ENCODE results near the gene TCL1B. TPM values are rescaled to one million over a fixed set of nuclear protein-coding genes. Genes with fewer than 3 reads are reported as not detected.
A peak's percentile ranks its signal among the peaks of the same experiment; 100 is the strongest.

Gene TCL1B
- polyA plus RNA-seq, 3 donors, result not detected

DNA sequence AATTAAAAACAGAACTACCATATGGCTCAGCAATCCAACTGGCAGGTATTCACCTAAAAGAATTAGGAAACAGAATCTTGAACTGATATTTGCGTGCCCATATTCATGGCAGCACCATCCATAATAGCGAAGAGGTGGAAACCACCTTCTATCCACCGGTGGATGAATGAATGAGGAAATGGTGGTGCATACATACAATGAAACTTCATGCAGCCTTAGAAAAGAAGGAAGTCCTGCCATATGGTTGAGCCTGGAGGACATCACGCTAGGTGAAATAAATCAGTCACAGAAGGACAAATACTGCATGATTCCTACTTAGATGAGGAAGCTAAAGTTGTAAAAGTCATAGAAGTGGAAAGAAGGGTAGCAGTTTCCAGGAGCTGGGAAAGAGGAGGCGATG lies 21.1 kb downstream of the TCL1B start:
- H3K4me1 Mint-ChIP-seq, result no peaks in the 10 kb centered on the region
- peaks cover 0 to 2% of the 10 kb centered on the region in 2 donors for H3K27me3 ChIP-seq (ENCODE audit: control insufficient read depth in 2 of 2, insufficient read depth in 2 of 2, low read length in 2 of 2)

DNA sequence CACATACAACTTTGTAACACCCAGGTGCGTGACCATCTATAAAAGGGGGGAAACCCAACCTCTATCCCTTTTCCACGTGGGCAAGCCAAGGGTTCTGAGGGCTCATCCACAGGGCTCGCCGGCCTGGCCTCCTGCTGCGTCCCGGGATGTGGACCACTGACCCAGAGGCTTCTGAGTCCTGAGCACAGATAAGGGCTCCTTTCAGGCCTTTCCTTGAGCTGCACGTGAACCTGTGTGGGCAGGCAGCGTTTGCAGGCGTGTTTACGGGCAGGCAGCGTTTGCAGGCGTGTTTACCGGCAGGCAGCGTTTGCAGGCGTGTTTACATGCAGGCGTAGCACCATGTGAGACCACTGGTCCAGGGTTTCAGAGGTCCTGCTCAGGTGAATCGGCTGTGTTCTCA lies 23.9 kb downstream of the TCL1B start:
- no peak overlapping the region for H3K4me2 ChIP-seq (replicated peaks; ENCODE audit: extremely low read depth, low read length, poor library complexity, severe bottlenecking)
- WGBS (ENCODE audit: insufficient coverage), result 93% methylated on average over 17 of the region's 17 CpGs
- Mint-ChIP-seq H3K9me3 (peaks cover 0 to 11% (median 4%) of the 10 kb centered on the region in 7 donors), H3K36me3 (no peaks in the 10 kb centered on the region), H3K4me1 (no peaks in the 10 kb centered on the region), H3K27me3 (ENCODE audit: low read depth in 3 of 3) (peaks cover 26 to 37% (median 26%) of the 10 kb centered on the region in 3 donors), H3K27ac (peak overlapping the region in 1 of 7 donors; percentile 17), H3K4me3 (no peak overlapping the region)
- H3K27ac ChIP-seq (ENCODE audit: low read depth in 1 of 2, low read length in 2 of 2), result no peak overlapping the region
- peaks cover 0 to 5% of the 10 kb centered on the region in 2 donors for H3K9me3 ChIP-seq (replicated peaks in 1 of 2; ENCODE audit: control insufficient read depth in 1 of 2, insufficient read depth in 1 of 2, low read length in 2 of 2)
- H2AFZ ChIP-seq (ENCODE audit: insufficient read depth, low read depth, low read length, poor library complexity, severe bottlenecking), result no peak overlapping the region
- H3K79me2 ChIP-seq (ENCODE audit: insufficient read depth, low read length), result no peaks in the 10 kb centered on the region
- H3K4me3 ChIP-seq (replicated peaks in 1 of 3; ENCODE audit: low read depth in 2 of 3, low read length in 3 of 3), result no peak overlapping the region
- H4K20me1 ChIP-seq (ENCODE audit: insufficient read depth, low read length), result no peaks in the 10 kb centered on the region
- no peak for DNase-seq
- intact Hi-C loops (cut with micrococcal nuclease), result no loop called here
- H3K4me1 ChIP-seq (ENCODE audit: control insufficient read depth in 1 of 2, insufficient read depth in 2 of 2, low read length in 2 of 2), result no peaks in the 10 kb centered on the region
- H3K9ac ChIP-seq (ENCODE audit: insufficient read depth, low read length, poor library complexity, severe bottlenecking), result no peak overlapping the region
- H3K36me3 ChIP-seq (replicated peaks in 1 of 2; ENCODE audit: control insufficient read depth in 1 of 2, insufficient read depth in 2 of 2, low read length in 2 of 2), result no peaks in the 10 kb centered on the region
- H3K27me3 ChIP-seq (ENCODE audit: control insufficient read depth in 2 of 2, insufficient read depth in 2 of 2, low read length in 2 of 2), result peaks cover 10 to 22% of the 10 kb centered on the region in 2 donors
- TF ChIP-seq, protein P1, sequence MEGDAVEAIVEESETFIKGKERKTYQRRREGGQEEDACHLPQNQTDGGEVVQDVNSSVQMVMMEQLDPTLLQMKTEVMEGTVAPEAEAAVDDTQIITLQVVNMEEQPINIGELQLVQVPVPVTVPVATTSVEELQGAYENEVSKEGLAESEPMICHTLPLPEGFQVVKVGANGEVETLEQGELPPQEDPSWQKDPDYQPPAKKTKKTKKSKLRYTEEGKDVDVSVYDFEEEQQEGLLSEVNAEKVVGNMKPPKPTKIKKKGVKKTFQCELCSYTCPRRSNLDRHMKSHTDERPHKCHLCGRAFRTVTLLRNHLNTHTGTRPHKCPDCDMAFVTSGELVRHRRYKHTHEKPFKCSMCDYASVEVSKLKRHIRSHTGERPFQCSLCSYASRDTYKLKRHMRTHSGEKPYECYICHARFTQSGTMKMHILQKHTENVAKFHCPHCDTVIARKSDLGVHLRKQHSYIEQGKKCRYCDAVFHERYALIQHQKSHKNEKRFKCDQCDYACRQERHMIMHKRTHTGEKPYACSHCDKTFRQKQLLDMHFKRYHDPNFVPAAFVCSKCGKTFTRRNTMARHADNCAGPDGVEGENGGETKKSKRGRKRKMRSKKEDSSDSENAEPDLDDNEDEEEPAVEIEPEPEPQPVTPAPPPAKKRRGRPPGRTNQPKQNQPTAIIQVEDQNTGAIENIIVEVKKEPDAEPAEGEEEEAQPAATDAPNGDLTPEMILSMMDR (IDR thresholded peaks at IDR 0.05), result no peak

More for the DNA sequence above, 21.1 kb downstream of the TCL1B start:
- Mint-ChIP-seq H3K9me3 (peaks cover 0 to 4% (median 0%) of the 10 kb centered on the region in 7 donors), H3K27me3 (ENCODE audit: low read depth in 3 of 3) (peaks cover 13 to 19% (median 14%) of the 10 kb centered on the region in 3 donors), H3K4me3 (no peak overlapping the region), H3K36me3 (no peaks in the 10 kb centered on the region), H3K27ac (no peak overlapping the region)
- no peak overlapping the region for H3K9ac ChIP-seq (ENCODE audit: insufficient read depth, low read length, poor library complexity, severe bottlenecking)
- H3K36me3 ChIP-seq (replicated peaks in 1 of 2; ENCODE audit: control insufficient read depth in 1 of 2, insufficient read depth in 2 of 2, low read length in 2 of 2), result no peaks in the 10 kb centered on the region
- H2AFZ ChIP-seq (ENCODE audit: insufficient read depth, low read depth, low read length, poor library complexity, severe bottlenecking), result no peak overlapping the region
- H3K79me2 ChIP-seq (ENCODE audit: insufficient read depth, low read length), result no peaks in the 10 kb centered on the region
- no peak overlapping the region for H3K4me3 ChIP-seq (replicated peaks in 1 of 3; ENCODE audit: low read depth in 2 of 3, low read length in 3 of 3)
- no peak overlapping the region for H3K4me2 ChIP-seq (replicated peaks; ENCODE audit: extremely low read depth, low read length, poor library complexity, severe bottlenecking)
- no peaks in the 10 kb centered on the region for H3K9me3 ChIP-seq (replicated peaks in 1 of 2; ENCODE audit: control insufficient read depth in 1 of 2, insufficient read depth in 1 of 2, low read length in 2 of 2)
- intact Hi-C loops (cut with micrococcal nuclease), result no loop called here
- no peaks in the 10 kb centered on the region for H3K4me1 ChIP-seq (ENCODE audit: control insufficient read depth in 1 of 2, insufficient read depth in 2 of 2, low read length in 2 of 2)
- TF ChIP-seq, protein P1 (IDR thresholded peaks at IDR 0.05), result no peak
- WGBS (ENCODE audit: insufficient coverage), result 14% methylated on average over 1 of the region's 5 CpGs
- H3K27ac ChIP-seq (ENCODE audit: low read depth in 1 of 2, low read length in 2 of 2), result no peak overlapping the region
- no peak for DNase-seq
- H4K20me1 ChIP-seq (ENCODE audit: insufficient read depth, low read length), result no peaks in the 10 kb centered on the region

Data from CD14-positive monocyte (primary cell).